HepG2 (cell line): ENCODE measurements around the gene MYO1E. TPM values are rescaled to one million over a fixed set of nuclear protein-coding genes. Genes with fewer than 3 reads are reported as not detected.
A peak's percentile ranks its signal among the peaks of the same experiment; 100 is the strongest.

ENCODE experiments used
- ARID4A ChIP-seq: sonication (generic); formaldehyde crosslinking; IDR thresholded peaks from 2 replicates; pipeline ENCODE4 v1.5.0; 2020; ENCODE audit warnings: mild to moderate bottlenecking, missing genetic modification reagents, borderline replicate concordance
- CEBPG ChIP-seq: IDR thresholded peaks from 2 replicates; pipeline ENCODE4 v1.6.1; 2016
- ELK4 ChIP-seq: sonication (generic); formaldehyde crosslinking; IDR thresholded peaks from 2 replicates; pipeline ENCODE4 v1.9.0; 2021; ENCODE audit warnings: missing genetic modification reagents, borderline replicate concordance
- GFI1 ChIP-seq: sonication (generic); formaldehyde crosslinking; IDR thresholded peaks from 2 replicates; pipeline ENCODE4 v1.5.0; 2020; ENCODE audit warnings: missing genetic modification reagents, mild to moderate bottlenecking, borderline replicate concordance
- KDM4B ChIP-seq: sonication (generic); formaldehyde crosslinking; IDR thresholded peaks from 2 replicates; pipeline ENCODE4 v1.4.0; 2020; ENCODE audit warnings: missing genetic modification reagents
- MXD3 ChIP-seq: IDR thresholded peaks from 2 replicates; pipeline ENCODE4 v1.6.1; 2016; ENCODE audit warnings: mild to moderate bottlenecking, missing biosample characterization, missing genetic modification reagents
- NFE2L1 ChIP-seq: sonication (generic); formaldehyde crosslinking; IDR thresholded peaks from 2 replicates; pipeline ENCODE4 v1.4.0; 2020; ENCODE audit warnings: missing genetic modification reagents, mild to moderate bottlenecking, borderline replicate concordance
- PAXIP1 ChIP-seq: sonication (generic); formaldehyde crosslinking; conservative IDR thresholded peaks from 2 replicates; pipeline ENCODE4 v1.4.0; 2020; ENCODE audit warnings: mild to moderate bottlenecking, missing genetic modification reagents, moderate library complexity
- PPARG ChIP-seq: conservative IDR thresholded peaks from 2 replicates; pipeline ENCODE4 v1.6.1; 2016; ENCODE audit warnings: missing biosample characterization, missing genetic modification reagents
- TEAD3 ChIP-seq: optimal IDR thresholded peaks from 2 replicates; pipeline ENCODE3; 2016; ENCODE audit warnings: borderline replicate concordance
- THAP11 ChIP-seq: IDR thresholded peaks from 2 replicates; pipeline ENCODE4 v1.6.1; 2016; ENCODE audit warnings: missing biosample characterization, missing genetic modification reagents
- ZBTB34 ChIP-seq: sonication (generic); formaldehyde crosslinking; IDR thresholded peaks from 2 replicates; pipeline ENCODE4 v1.8.0; 2022; ENCODE audit warnings: mild to moderate bottlenecking, missing genetic modification reagents
- ZBTB7B ChIP-seq: sonication (generic); formaldehyde crosslinking; IDR thresholded peaks from 2 replicates; pipeline ENCODE4 v1.4.0; 2020; ENCODE audit warnings: missing genetic modification reagents
- ZNF205 ChIP-seq: IDR thresholded peaks from 2 replicates; pipeline ENCODE4 v1.6.1; 2018; ENCODE audit warnings: missing biosample characterization, missing genetic modification reagents
- ZNF639 ChIP-seq: conservative IDR thresholded peaks from 2 replicates; pipeline ENCODE4 v1.6.1; 2018; ENCODE audit warnings: missing genetic modification reagents
- polyA plus RNA-seq, 8 experiments: library from polyadenylated mRNA; depleted of rRNA in 3 of 8; stranded (reverse) in 7 of 8; unstranded in 1 of 8; fragments of >200 nt; fragmentation: Illumina TruSeq in 4 of 8; extraction: Trizol in 4 of 8; gene quantifications; 2 replicates each; pipeline versions ENCODE4 v1.2.1 to v1.2.3, GENCODE V29; 2011 to 2016; ENCODE audit warnings: low read depth in 4 of 8, missing spikeins in 1 of 8, mixed read lengths in 1 of 8; ENCODE audit not compliant: insufficient read depth in 1 of 8
- total RNA-seq, 5 experiments: library from RNA; depleted of rRNA; stranded (reverse); fragments of >200 nt; fragmentation: Illumina TruSeq; extraction: Trizol; gene quantifications; 2 replicates each; pipeline ENCODE4 v1.2.3, GENCODE V29; 2016; ENCODE audit warnings: low read depth in 1 of 5

MYO1E gene
- total and polyA plus RNA-seq, 2 of the 13 experiments (the other 11 are each of a cell fraction or from before 2014, with no cell fraction given), result 15.7 to 25.1 TPM

- no peak for TF ChIP-seq ELK4 (CRISPR knock-in tag)
- TF ChIP-seq MXD3 (CRISPR knock-in tag), result no peak
- peak; percentile 41; the same call in 1 of the 2 replicates for TF ChIP-seq ZBTB34 (CRISPR knock-in tag)
- TF ChIP-seq ZBTB7B (CRISPR knock-in tag), result peak; percentile 88
- peak; percentile 66 for TF ChIP-seq CEBPG (CRISPR knock-in tag)
- TF ChIP-seq TEAD3, result peak; percentile 78
- peak; percentile 68 for TF ChIP-seq THAP11 (CRISPR knock-in tag)
- TF ChIP-seq KDM4B, result no peak
- peak; percentile 98 for TF ChIP-seq PAXIP1
- TF ChIP-seq NFE2L1 (CRISPR knock-in tag), result peak; percentile 53; the same call in 1 of the 2 replicates
- TF ChIP-seq PPARG, result peak; percentile 93
- peak; percentile 21; the same call in 1 of the 2 replicates for TF ChIP-seq ZNF205 (CRISPR knock-in tag)
- peak; percentile 65; the same call in 1 of the 2 replicates for TF ChIP-seq ARID4A (CRISPR knock-in tag)
- no peak; the same call in 1 of the 2 replicates for TF ChIP-seq ZNF639 (CRISPR knock-in tag)
- peak; percentile 78 for TF ChIP-seq GFI1 (CRISPR knock-in tag)
These were observed 96.2 kb downstream of the MYO1E start (continued) for GRCh38 chr15:59276225-59277178.
